CD4-positive, alpha-beta T cell treated with Interleukin-21 for 1 hour (primary cell): ENCODE results near the gene BACE2.
"Not testable (repeated sequence)": the region's sequence is repeated elsewhere in the genome, so short reads cannot be mapped to it uniquely, and the experiment has no call there.

ENCODE experiments used
- DNase-seq: peaks from one replicate; pipeline ENCODE4 v3.0.0-alpha.2; 2020

Gene BACE2

GRCh38 chr21:41243107-41243506, 75.1 kb downstream of the BACE2 start:
- no peak for DNase-seq

- not testable (repeated sequence) for DNase-seq
Observed at GRCh38 chr21:41244266-41244880, 76.4 kb downstream of the BACE2 start.

- DNase-seq, result no peak
Observed at GRCh38 chr21:41245509-41246135, 77.7 kb downstream of the BACE2 start.

GRCh38 chr21:41246808-41247207, 78.8 kb downstream of the BACE2 start:
- DNase-seq, result no peak

- DNase-seq, result no peak
Observed at GRCh38 chr21:41247561-41248545, 79.9 kb downstream of the BACE2 start.

- DNase-seq, result no peak
Observed at GRCh38 chr21:41249476-41249875, 81.5 kb downstream of the BACE2 start.

GRCh38 chr21:41250519-41250918, 82.6 kb downstream of the BACE2 start:
- no peak for DNase-seq

- DNase-seq, result no peak
Observed at GRCh38 chr21:41251961-41252642, 84.1 kb downstream of the BACE2 start.

GRCh38 chr21:41254090-41254700, 86.2 kb downstream of the BACE2 start:
- DNase-seq, result no peak

GRCh38 chr21:41255190-41255589, 87.2 kb downstream of the BACE2 start:
- DNase-seq, result no peak

- DNase-seq, result not testable (repeated sequence)
Observed at GRCh38 chr21:41256231-41256630, 88.3 kb downstream of the BACE2 start.

- DNase-seq, result no peak
Observed at GRCh38 chr21:41256771-41257702, 89.1 kb downstream of the BACE2 start.

GRCh38 chr21:41258617-41259016, 90.7 kb downstream of the BACE2 start:
- DNase-seq, result no peak

GRCh38 chr21:41260428-41260827, 92.5 kb downstream of the BACE2 start:
- DNase-seq, result no peak

- no peak for DNase-seq
Observed at GRCh38 chr21:41267346-41267745, 99.4 kb downstream of the BACE2 start.

- DNase-seq, result no peak
Observed at GRCh38 chr21:41269535-41269934, 101.6 kb downstream of the BACE2 start.

GRCh38 chr21:41277196-41277595, 109.2 kb downstream of the BACE2 start:
- DNase-seq, result no peak

- no peak for DNase-seq
Observed at GRCh38 chr21:41277846-41278245, 109.9 kb downstream of the BACE2 start.

- no peak for DNase-seq
Observed at GRCh38 chr21:41280115-41280919, 112.4 kb downstream of the BACE2 start.

GRCh38 chr21:41282412-41282811, 114.5 kb downstream of the BACE2 start:
- no peak for DNase-seq
